Stimulated activated naive CD8-positive, alpha-beta T cell treated with anti-CD3 and anti-CD28 coated beads, Interleukin-15, Interleukin-2, amounts not matched to agents 100 U/mL and 50 U/mL, for 24 hours (primary cell): Measurements from ENCODE around the gene ARHGEF19.
"Not testable (repeated sequence)": the region's sequence is repeated elsewhere in the genome, so short reads cannot be mapped to it uniquely, and the experiment has no call there.

Experiments used
- ATAC-seq: fragments of 150-1000 bp; cut with Tn5 transposase; one replicate; pipeline ENCODE4 v1.10.0; 2021
- DNase-seq: peaks from one replicate; pipeline ENCODE4 v3.0.0; 2021

Gene ARHGEF19

GRCh38 chr1:16212251-16212961, at the start of gene ARHGEF19:
Gene ARHGEF19 (minus strand): TSS chr1:16212652. CDS start chr1:16209054, 3,598 bp downstream.
- DNase-seq = no peak
- no peak for ATAC-seq

GRCh38 chr1:16262067-16262466, 49.6 kb upstream of the ARHGEF19 start:
- no peak for DNase-seq
- ATAC-seq = no peak

- ATAC-seq (no peak), DNase-seq (no peak)
Observed at GRCh38 chr1:16260814-16261213, 48.4 kb upstream of the ARHGEF19 start.

GRCh38 chr1:16258591-16259135, 46.2 kb upstream of the ARHGEF19 start:
- DNase-seq (no peak), ATAC-seq (no peak)

GRCh38 chr1:16257968-16258367, 45.5 kb upstream of the ARHGEF19 start:
- DNase-seq (no peak), ATAC-seq (no peak)

- ATAC-seq, DNase-seq: not testable (repeated sequence)
Observed at GRCh38 chr1:16257556-16257955, 45.1 kb upstream of the ARHGEF19 start.

- DNase-seq = no peak
- ATAC-seq = no peak
Observed at GRCh38 chr1:16256478-16256877, 44.0 kb upstream of the ARHGEF19 start.

- ATAC-seq (no peak), DNase-seq (no peak)
Observed at GRCh38 chr1:16254263-16254928, 41.9 kb upstream of the ARHGEF19 start.

- no peak for DNase-seq
- no peak for ATAC-seq
Observed at GRCh38 chr1:16253332-16253922, 41.0 kb upstream of the ARHGEF19 start.

GRCh38 chr1:16252912-16253311, 40.5 kb upstream of the ARHGEF19 start:
- ATAC-seq = no peak

GRCh38 chr1:16251381-16251780, 38.9 kb upstream of the ARHGEF19 start:
- DNase-seq (no peak), ATAC-seq (no peak)

More at GRCh38 chr1:16252912-16253311, 40.5 kb upstream of the ARHGEF19 start:
- DNase-seq = no peak

GRCh38 chr1:16250524-16251251, 38.2 kb upstream of the ARHGEF19 start:
- ATAC-seq (no peak), DNase-seq (no peak)

- DNase-seq (no peak), ATAC-seq (no peak)
Observed at GRCh38 chr1:16249596-16250241, 37.3 kb upstream of the ARHGEF19 start.

GRCh38 chr1:16248603-16249516, 36.4 kb upstream of the ARHGEF19 start:
- ATAC-seq (no peak), DNase-seq (no peak)

GRCh38 chr1:16248007-16248436, 35.6 kb upstream of the ARHGEF19 start:
- DNase-seq (no peak), ATAC-seq (no peak)

- no peak for ATAC-seq
- DNase-seq = no peak
Observed at GRCh38 chr1:16247441-16247840, 35.0 kb upstream of the ARHGEF19 start.

GRCh38 chr1:16246961-16247360, 34.5 kb upstream of the ARHGEF19 start:
- DNase-seq (no peak), ATAC-seq (no peak)

- not testable (repeated sequence) for ATAC-seq
Observed at GRCh38 chr1:16246239-16246638, 33.8 kb upstream of the ARHGEF19 start.

GRCh38 chr1:16245476-16246196, 33.2 kb upstream of the ARHGEF19 start:
- DNase-seq = no peak

More at GRCh38 chr1:16246239-16246638, 33.8 kb upstream of the ARHGEF19 start:
- DNase-seq = not testable (repeated sequence)

More at GRCh38 chr1:16245476-16246196, 33.2 kb upstream of the ARHGEF19 start:
- no peak for ATAC-seq
